SW 1271 (cell line): Measurements from ENCODE around the gene CHST12.
A peak's percentile ranks its signal among the peaks of the same experiment; 100 is the strongest.
"Not testable (repeated sequence)": the region's sequence is repeated elsewhere in the genome, so short reads cannot be mapped to it uniquely, and the experiment has no call there.

Experiments
- DNase-seq, 2 experiments: peaks; one replicate each; lab custom pipeline; 2025; lab: John Stamatoyannopoulos, UW

Gene CHST12

GRCh38 chr7:2403014-2403717 is at the start of gene CHST12:
Gene CHST12 (plus strand): TSS chr7:2403611. CDS start chr7:2432640, 29,029 bp downstream.
- DNase-seq: peak; percentile 68 to 93

- peak; percentile 81 to 97 for DNase-seq
Observed at GRCh38 chr7:2353936-2354185, 49.5 kb upstream of the CHST12 start.

- peak; percentile 82 to 97 for DNase-seq
Observed at GRCh38 chr7:2354186-2354938, 49.0 kb upstream of the CHST12 start, which contains the start of gene EIF3B. Gene EIF3B (plus strand): TSS chr7:2354827. CDS start chr7:2354922, 95 bp downstream.

DNA sequence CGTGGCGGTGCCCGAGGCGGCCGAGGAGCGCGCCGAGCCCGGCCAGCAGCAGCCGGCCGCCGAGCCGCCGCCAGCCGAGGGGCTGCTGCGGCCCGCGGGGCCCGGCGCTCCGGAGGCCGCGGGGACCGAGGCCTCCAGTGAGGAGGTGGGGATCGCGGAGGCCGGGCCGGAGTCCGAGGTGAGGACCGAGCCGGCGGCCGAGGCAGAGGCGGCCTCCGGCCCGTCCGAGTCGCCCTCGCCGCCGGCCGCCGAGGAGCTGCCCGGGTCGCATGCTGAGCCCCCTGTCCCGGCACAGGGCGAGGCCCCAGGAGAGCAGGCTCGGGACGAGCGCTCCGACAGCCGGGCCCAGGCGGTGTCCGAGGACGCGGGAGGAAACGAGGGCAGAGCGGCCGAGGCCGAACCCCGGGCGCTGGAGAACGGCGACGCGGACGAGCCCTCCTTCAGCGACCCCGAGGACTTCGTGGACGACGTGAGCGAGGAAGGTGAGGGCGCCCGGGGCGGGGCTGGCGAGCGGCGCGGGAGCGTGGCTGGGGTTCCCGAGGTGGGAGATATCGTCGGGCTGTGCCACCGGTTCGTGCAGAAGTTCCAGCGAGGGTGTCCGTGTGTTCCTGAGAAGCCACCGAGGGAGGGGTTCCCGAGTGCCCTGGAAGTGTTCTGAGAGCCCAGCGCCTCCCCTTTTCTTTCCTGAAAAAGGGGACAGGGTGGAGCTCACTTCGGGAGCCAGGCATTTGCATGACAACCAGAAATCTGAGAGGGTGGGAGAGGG is 48.3 kb upstream of the CHST12 start:
- peak in 1 of 2 experiments; percentile 11 for DNase-seq

DNA sequence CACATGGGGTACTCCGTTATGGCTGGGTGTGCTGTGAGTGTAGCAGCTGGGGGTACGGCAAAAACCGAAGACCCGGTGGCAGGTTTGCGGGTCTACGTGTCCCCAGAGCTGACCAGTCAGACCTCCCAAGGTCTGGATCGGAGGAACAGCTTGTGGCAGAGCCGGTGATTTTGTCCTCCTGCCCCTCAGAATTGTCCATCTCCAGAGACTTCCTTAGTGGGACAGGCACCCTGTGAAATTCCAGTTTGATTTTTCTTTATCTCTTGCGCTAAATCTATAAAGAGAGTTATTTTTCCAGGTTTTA is 47.8 kb upstream of the CHST12 start:
- no peak for DNase-seq

DNA sequence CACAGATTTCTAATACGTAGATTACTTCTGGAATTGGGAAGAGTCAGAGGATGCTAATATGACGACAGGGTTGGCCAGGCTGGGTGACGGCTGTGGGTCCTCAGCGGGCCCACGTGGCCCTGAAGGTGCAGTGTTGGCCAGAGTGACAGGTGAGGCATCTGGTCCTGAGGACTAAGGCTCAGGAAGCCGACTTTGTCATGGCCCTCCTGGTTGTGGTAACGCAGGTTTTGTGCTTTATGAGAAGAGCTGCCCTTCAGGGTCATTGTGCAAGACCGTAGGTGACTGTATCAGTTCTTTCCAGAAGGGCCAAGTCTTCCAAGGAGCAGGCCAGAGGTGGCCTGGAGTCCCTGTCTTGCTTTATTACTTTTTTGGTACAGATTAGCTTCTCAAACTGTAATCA is 46.2 kb upstream of the CHST12 start:
- DNase-seq: no peak

GRCh38 chr7:2357571-2357970 is 45.8 kb upstream of the CHST12 start:
- DNase-seq: no peak

- no peak for DNase-seq
Observed at GRCh38 chr7:2358968-2359527, 44.4 kb upstream of the CHST12 start.

DNA sequence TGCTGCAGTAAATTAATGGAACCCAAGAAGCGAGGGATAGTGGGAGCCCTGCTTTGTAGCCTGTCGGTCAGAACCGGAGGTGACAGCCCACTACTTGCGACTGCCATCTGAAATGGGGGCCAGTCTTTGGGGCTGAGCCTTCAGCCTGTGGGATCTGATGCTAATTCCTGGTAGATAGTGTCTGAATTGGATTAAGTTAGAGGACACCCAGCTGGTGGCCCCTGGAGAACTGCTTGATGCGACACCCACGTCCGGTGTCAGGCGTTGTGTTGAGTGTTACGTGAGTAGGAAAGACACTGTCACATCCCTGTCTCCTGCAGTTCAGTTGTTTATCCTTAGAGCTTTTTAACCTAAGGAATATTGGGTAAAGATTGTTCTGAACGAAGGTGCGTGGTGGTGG is 43.8 kb upstream of the CHST12 start:
- no peak for DNase-seq

DNA sequence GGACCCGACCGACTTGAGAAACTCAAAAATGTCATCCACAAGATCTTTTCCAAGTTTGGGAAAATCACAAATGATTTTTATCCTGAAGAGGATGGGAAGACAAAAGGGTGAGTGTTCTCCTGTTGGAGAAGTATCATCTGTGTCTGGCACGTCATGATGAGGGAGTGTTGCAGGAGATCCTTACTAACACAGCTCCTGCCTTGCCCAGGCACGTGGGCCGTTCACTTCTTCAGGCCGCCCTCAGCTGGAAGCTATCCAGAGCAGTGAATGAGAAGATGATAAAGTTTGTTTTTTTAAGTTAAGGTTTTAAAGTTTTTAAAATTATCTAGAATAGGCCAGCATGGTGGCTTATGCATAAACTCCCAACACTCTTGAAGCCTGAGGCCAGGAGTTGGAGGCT is 42.6 kb upstream of the CHST12 start:
- no peak for DNase-seq

GRCh38 chr7:2362385-2363088 is 40.9 kb upstream of the CHST12 start:
- no peak for DNase-seq

- DNase-seq: no peak
Observed at GRCh38 chr7:2369139-2369538, 34.3 kb upstream of the CHST12 start.

DNA sequence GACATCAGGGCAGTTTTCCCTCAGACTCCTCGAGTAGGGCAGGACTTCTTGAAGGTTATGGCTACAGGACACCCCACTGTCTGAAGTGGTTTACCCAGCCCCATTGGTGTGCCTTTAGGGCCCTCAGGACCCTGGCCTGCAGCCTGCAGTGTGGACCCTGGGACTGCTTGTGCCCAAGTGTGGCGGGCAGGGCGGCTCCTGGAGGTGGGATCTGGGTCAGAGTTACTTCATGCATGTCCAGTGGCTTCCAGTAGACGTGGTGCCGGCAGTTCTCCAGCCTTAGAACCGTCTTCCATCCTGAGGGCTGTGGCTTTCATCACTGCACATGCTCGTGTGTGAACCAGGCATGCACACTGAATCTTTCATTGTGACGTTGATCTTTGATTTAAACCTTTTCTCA is 32.1 kb upstream of the CHST12 start:
- no peak for DNase-seq

DNA sequence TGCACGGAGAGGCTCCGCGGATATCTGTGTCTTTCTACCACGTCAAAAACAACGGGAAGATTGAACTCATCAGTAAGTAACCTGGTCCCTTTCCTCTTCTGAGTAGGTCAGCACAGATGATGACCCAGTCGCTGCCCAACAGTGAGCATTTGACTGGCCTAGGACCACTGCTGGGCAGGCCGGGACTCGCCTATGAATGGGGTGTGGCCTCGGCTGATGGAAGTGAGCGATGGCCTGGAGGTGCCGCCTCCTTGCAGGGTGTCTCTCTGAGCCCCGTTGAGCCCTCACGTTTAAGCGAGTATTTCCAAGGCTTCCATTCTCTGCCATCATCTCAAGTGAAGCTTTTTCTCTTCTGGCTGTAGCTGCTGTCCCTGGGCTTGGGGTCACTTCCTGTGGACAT is 30.7 kb upstream of the CHST12 start:
- no peak for DNase-seq

DNA sequence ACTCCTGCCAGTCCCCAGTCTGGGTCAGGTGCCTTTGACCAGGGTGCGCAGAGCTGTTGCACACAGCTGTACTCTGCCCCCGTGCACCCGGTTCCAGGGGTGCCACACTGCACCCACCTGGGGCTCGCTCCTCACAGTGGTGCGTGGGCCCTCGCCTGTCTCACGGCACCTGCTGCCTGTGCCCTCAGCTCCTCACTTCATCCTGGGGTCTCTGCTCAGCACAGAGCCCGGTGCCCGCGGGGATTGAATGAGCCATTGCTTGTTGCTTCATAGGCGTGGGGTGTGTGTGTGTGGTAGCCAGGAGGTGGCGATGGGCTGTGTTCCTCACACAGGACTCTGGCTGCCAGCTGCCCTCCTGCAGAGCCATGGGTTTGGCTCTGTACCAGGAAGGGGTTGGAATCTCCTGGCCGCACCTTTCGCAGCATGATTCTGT is 30.3 kb upstream of the CHST12 start:
- no peak for DNase-seq

DNA sequence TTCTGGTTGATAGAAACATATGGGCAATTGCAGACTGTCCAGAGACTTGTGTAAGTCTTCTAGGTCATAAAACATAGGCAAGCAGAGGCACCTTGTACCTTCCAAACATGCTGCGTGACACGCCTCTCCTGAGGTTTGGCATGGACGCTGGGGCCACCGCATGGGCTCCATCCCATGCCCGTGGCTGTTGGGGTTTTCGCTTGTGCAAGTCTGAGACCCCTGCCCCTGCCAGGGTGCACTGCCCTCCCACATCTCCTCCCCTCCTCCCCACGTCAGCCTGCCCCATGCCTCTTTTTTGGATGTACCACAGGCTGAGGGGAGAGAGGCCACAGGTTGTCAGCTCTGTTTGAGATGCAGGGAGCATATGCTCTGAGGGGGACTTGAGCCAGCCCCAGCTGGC is 29.8 kb upstream of the CHST12 start:
- DNase-seq: no peak

DNA sequence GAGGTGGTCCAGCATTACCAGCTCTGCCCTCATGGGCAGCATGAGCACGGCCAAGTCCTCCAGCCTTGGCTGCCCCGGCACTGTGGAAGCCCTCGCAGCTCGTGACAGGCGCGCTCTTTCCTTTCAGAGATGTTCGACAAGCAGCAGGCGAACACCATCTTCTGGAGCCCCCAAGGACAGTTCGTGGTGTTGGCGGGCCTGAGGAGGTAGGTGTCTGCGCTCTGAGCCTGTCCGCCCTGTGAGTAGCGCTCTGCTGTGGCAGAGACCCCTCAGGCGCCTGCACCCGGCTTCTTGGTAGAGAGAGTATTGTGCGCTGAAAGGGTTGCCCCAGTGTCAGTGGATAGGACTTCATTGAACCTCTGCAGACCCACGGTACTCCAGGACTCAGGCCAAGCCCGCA is 29.0 kb upstream of the CHST12 start:
- no peak for DNase-seq

GRCh38 chr7:2374830-2375728 is 28.3 kb upstream of the CHST12 start:
- DNase-seq: no peak

DNA sequence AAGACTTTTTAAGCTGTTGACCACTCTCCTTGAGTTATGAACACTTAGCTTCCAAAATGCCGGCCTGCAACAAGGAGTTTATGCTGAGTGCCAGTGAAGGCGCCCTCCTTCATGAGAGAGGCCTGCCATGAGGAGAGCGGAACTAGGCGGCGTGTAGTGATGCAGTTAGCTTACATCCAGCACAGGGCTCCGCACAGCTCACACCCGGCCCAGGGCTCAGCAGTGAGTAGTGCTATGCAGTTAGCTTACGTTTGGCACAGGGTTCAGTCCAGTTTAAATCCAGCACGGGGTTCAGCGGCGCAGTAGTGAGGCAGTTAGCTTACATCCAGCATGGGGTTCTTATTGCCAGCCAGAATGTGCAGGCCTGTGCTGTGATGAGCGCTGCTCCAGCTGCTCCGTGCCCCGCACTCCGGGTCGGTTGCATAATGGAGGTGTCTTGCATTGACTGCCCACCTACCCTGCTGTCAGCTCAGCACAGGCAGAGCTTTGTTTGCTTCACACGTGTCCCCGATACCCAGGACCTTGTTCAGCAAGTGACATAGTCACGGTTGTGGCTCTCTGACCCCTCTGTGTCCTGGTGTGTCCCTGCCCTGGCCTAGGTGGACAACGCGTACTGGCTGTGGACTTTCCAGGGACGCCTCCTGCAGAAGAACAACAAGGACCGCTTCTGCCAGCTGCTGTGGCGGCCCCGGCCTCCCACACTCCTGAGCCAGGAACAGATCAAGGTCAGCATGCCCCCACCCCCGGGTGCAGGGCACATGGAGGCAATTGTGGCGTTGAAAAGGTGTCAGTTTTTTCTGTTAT is 26.9 kb upstream of the CHST12 start:
- no peak for DNase-seq

- DNase-seq: not testable (repeated sequence)
Observed at GRCh38 chr7:2377492-2377891, 25.9 kb upstream of the CHST12 start.
